Activated gamma-delta T cell (primary cell): ENCODE measurements around the gene CSPG4.
A peak's percentile ranks its signal among the peaks of the same experiment; 100 is the strongest.
"Not testable (repeated sequence)": the region's sequence is repeated elsewhere in the genome, so short reads cannot be mapped to it uniquely, and the experiment has no call there.

Experiments
- DNase-seq: peaks from one replicate; lab custom pipeline; 2025; lab: John Stamatoyannopoulos, UW

Gene CSPG4

GRCh38 chr15:75688278-75688557, 24.4 kb downstream of the CSPG4 start:
- no peak for DNase-seq

- no peak for DNase-seq
Measured at GRCh38 chr15:75687486-75688277, 25.0 kb downstream of the CSPG4 start.

- peak; percentile 43 for DNase-seq
Measured at GRCh38 chr15:75686212-75686642, 26.4 kb downstream of the CSPG4 start.

GRCh38 chr15:75685195-75685594, 27.5 kb downstream of the CSPG4 start:
- DNase-seq, result no peak

- no peak for DNase-seq
Measured at GRCh38 chr15:75684648-75685047, 28.0 kb downstream of the CSPG4 start.

- peak; percentile 34 for DNase-seq
Measured at GRCh38 chr15:75683646-75684312, 28.9 kb downstream of the CSPG4 start.

- no peak for DNase-seq
Measured at GRCh38 chr15:75682181-75683135, 30.2 kb downstream of the CSPG4 start.

- no peak for DNase-seq
Measured at GRCh38 chr15:75680007-75680789, 32.5 kb downstream of the CSPG4 start.

GRCh38 chr15:75678324-75678690, 34.3 kb downstream of the CSPG4 start:
- DNase-seq, result not testable (repeated sequence)

GRCh38 chr15:75677465-75678323, 35.0 kb downstream of the CSPG4 start:
- no peak for DNase-seq

- no peak for DNase-seq
Measured at GRCh38 chr15:75676688-75677464, 35.8 kb downstream of the CSPG4 start.

GRCh38 chr15:75675579-75676404, 36.9 kb downstream of the CSPG4 start:
- DNase-seq, result no peak

- DNase-seq, result no peak
Measured at GRCh38 chr15:75674366-75674765, 38.3 kb downstream of the CSPG4 start.

GRCh38 chr15:75673426-75674235, 39.0 kb downstream of the CSPG4 start:
- DNase-seq, result no peak

GRCh38 chr15:75672646-75673425, 39.8 kb downstream of the CSPG4 start:
- no peak for DNase-seq

- DNase-seq, result no peak
Measured at GRCh38 chr15:75671730-75672602, 40.7 kb downstream of the CSPG4 start.

- no peak for DNase-seq
Measured at GRCh38 chr15:75669879-75670212, 42.8 kb downstream of the CSPG4 start.
